Uterus (tissue), 2 donors: ENCODE data around the gene SLCO3A1.

Source experiments
- CTCF ChIP-seq, 4 experiments: fragments of 200-600 bp in 2 of 4; fragments of 450-650 bp in 2 of 4; sonication (generic) in 2 of 4; IDR thresholded peaks; one replicate each; pipeline ENCODE4 v1.5.1; 2016 to 2019; ENCODE audit warnings: antibody characterized with exemption in 4 of 4, mild to moderate bottlenecking in 2 of 4, moderate library complexity in 1 of 4
- POLR2A ChIP-seq, 2 donors: fragments of 450-650 bp; IDR thresholded peaks; one replicate each; pipeline ENCODE4 v1.6.1; 2016; ENCODE audit warnings: antibody characterized with exemption in 2 of 2, mild to moderate bottlenecking in 1 of 2, moderate library complexity in 1 of 2

DNA sequence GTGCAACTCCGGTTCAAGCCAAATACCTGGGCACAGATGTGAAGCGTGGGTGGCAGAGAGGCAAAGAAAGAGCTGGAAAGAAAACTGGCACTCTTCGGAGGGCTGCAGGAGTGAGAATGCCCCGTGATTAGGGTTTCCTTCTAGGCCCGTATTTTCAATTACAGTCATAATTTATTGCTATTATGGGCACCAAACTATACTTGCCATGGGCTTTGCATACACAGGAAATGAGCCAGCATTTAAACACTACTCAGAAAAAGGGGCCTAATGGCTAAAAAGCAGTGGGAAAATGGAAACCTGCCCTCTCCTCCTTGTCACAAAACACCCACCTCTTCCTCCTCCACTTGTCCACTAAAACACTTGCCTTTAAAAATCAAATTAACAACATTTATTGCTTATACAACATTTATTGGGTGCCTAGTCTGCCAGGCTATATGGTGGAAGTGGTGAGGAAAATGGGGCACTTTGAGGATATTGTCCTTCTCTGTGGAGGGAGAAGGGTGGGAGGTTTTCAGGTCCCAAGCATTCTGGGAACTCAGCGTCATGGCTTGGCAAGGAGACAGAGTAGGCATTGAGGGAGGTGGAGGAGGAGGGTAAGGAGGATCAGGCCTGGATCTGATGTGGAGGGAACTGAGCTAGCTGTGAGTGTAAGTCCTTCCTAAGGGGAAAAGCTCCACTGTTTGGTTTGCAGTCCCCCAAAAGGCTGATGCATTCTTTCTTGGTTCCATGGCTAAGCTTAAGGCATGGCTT is 160.9 kb downstream of the SLCO3A1 start:
- no peak for TF ChIP-seq POLR2A (IDR thresholded peaks at IDR 0.05)
- TF ChIP-seq CTCF (IDR thresholded peaks at IDR 0.05): no peak
